LNCAP (cell line): ENCODE results near the gene KLF12.

Source experiments
- CTCF ChIP-seq: fragments of 450-650 bp; IDR thresholded peaks from 2 replicates; pipeline ENCODE4 v1.5.1; 2017; ENCODE audit warnings: mild to moderate bottlenecking

Gene KLF12

GRCh38 chr13:74103196-74103595 is 31.0 kb downstream of the KLF12 start:
- no peak for TF ChIP-seq CTCF

GRCh38 chr13:74102691-74103090 is 31.5 kb downstream of the KLF12 start:
- TF ChIP-seq CTCF, result no peak

GRCh38 chr13:74101436-74101835 is 32.8 kb downstream of the KLF12 start:
- TF ChIP-seq CTCF, result no peak

- TF ChIP-seq CTCF, result no peak
Observed at GRCh38 chr13:74098077-74098476, 36.1 kb downstream of the KLF12 start.

- no peak for TF ChIP-seq CTCF
Observed at GRCh38 chr13:74097116-74097515, 37.1 kb downstream of the KLF12 start.

- no peak for TF ChIP-seq CTCF
Observed at GRCh38 chr13:74093691-74094090, 40.5 kb downstream of the KLF12 start.

GRCh38 chr13:74092711-74093110 is 41.5 kb downstream of the KLF12 start:
- no peak for TF ChIP-seq CTCF

- no peak for TF ChIP-seq CTCF
Observed at GRCh38 chr13:74090869-74091605, 43.2 kb downstream of the KLF12 start.
